HFFc6 (cell line): ENCODE data around the gene SLCO1A2. TPM values are rescaled to one million over a fixed set of nuclear protein-coding genes. Genes with fewer than 3 reads are reported as not detected.

Experiments used
- DNase-seq: peaks from one replicate; pipeline ENCODE4 v3.0.0-alpha.2; 2018
- H3K27ac Mint-ChIP-seq: 2 replicates; pipeline ENCODE4 v1.8.0; 2020; ENCODE audit warnings: mild to moderate bottlenecking, mixed read lengths
- H3K27me3 Mint-ChIP-seq: 2 replicates; pipeline ENCODE4 v1.8.0; 2021; ENCODE audit warnings: mild to moderate bottlenecking, moderate library complexity, mixed read lengths; ENCODE audit not compliant: insufficient read depth
- H3K36me3 Mint-ChIP-seq: 2 replicates; pipeline ENCODE4 v1.8.0; 2021; ENCODE audit warnings: low read depth, mixed read lengths
- H3K4me1 Mint-ChIP-seq: 2 replicates; pipeline ENCODE4 v1.8.0; 2020; ENCODE audit warnings: low read depth, mixed read lengths
- H3K4me3 Mint-ChIP-seq: 2 replicates; pipeline ENCODE4 v1.8.0; 2020; ENCODE audit warnings: mild to moderate bottlenecking, moderate library complexity, mixed read lengths
- H3K9me3 Mint-ChIP-seq: 2 replicates; pipeline ENCODE4 v1.8.0; 2020; ENCODE audit warnings: mild to moderate bottlenecking, mixed read lengths
- CTCF ChIP-seq: fragments of 200-600 bp; sonication (generic); IDR thresholded peaks from 2 replicates; pipeline ENCODE4 v1.5.0; 2021; ENCODE audit warnings: antibody characterized with exemption, mild to moderate bottlenecking
- total RNA-seq, 6 experiments: library from RNA; stranded (reverse); fragmentation: NEBNext Ultra II Directional; extraction: Animal tissue kit (Norgen Biotek cat#: 25700); gene quantifications; 2 replicates in 1 of 6; 3 replicates in 5 of 6; pipeline ENCODE4 v1.2.3, GENCODE V29; 2021

The SLCO1A2 gene
- total RNA-seq, 6 experiments from 2014 or later, result not detected

DNA sequence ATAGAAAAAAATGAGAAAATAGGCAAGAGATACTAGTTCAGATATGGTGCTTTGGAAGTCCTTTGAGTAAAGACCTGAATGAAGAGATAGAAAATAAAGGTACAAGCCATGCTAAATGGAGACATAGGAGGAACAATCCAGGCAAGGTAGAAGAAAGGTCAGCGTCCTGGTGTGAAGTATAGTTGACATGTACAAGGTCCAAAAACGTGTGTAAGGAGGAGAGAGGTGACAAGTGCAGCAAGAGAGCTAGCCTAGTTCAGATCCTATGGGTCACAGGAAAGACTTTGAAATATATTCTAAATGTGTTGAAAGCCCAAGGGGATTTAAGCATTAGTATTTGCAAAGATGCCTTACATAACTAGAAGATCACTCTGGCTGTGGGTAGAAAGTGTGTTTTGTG lies 115.5 kb downstream of the SLCO1A2 start:
- Mint-ChIP-seq H3K36me3 (no peaks in the 10 kb centered on the region), H3K27me3 (no peaks in the 10 kb centered on the region), H3K4me3 (no peak overlapping the region), H3K4me1 (no peaks in the 10 kb centered on the region), H3K9me3 (peaks cover 25% of the 10 kb centered on the region), H3K27ac (no peak overlapping the region)
- no peak for DNase-seq
- no peak for TF ChIP-seq CTCF

Other genes starting within 250 kb of the SLCO1A2 start
- not detected for gene SLCO1B1, start 203.7 kb downstream of the SLCO1A2 start, total RNA-seq
- not detected for gene IAPP, start 38.0 kb upstream of the SLCO1A2 start, total RNA-seq
- gene PYROXD1, start 102.7 kb upstream of the SLCO1A2 start, total RNA-seq, result 10 to 100 TPM; 10.1 to 13.3 (median 10.5) TPM
- 10 to 100 TPM; 34.9 to 43.6 (median 39.2) TPM for gene RECQL, start 166.7 kb upstream of the SLCO1A2 start, total RNA-seq
- gene GOLT1B, start 166.9 kb upstream of the SLCO1A2 start, total RNA-seq, result 100 to 1,000 TPM in 1 of 6 experiments, 10 to 100 TPM in 5; 78.8 to 115 (median 98.1) TPM
- gene SPX, start 191.4 kb upstream of the SLCO1A2 start, total RNA-seq, result not detected